GM12864 (cell line): ENCODE data around the gene CIITA.
A peak's percentile ranks its signal among the peaks of the same experiment; 100 is the strongest.

Source experiments
- DNase-seq: peaks from one replicate; pipeline ENCODE4 v3.0.0-alpha.2; 2011; ENCODE audit warnings: low read depth
- H3K4me3 ChIP-seq: 2 replicates; pipeline ENCODE4 v1.5.1; 2011; ENCODE audit warnings: mild to moderate bottlenecking, low read depth, low read length, control low read depth
- TF ChIP-seq, protein P1 (sequence below): IDR thresholded peaks from 2 replicates; pipeline ENCODE4 v1.5.1; 2011; ENCODE audit warnings: low read depth, mild to moderate bottlenecking, moderate library complexity, low read length, control low read depth, inconsistent platforms; ENCODE audit errors: missing control alignments

CIITA gene

DNA sequence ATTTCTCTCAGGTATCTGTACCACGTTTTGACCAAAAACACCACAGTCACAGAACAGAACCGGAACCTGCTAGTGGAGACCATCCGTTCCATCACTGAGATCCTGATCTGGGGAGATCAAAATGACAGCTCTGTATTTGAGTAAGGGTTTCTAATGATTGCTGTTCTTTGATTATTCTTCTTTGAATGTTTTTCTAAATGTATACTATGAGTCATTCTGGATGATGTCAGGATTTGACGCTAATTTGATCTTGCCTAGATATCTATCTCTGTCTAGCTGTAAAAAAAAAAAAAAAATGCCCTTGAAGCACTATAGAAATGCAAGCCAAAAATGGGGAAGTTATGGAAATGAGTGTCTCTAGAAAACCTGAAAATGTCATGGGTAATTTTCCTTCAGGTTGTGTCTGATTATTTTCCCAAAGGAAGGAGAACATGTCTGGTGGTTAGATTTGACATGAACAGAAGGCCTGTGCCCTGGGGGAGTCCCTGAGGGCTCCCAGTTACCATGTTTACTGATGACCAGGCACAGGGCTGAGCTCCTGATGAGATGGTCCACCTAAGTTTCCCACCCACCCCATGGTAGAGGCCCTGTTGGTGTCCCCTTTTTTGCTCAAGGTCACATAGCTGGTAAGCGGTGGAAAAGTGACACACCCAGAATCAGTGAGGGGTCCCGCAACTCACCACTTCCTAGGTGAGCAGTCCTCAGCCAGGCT lies 80.9 kb downstream of the CIITA start:
- H3K4me3 ChIP-seq = no peak overlapping the region
- TF ChIP-seq, protein P1, sequence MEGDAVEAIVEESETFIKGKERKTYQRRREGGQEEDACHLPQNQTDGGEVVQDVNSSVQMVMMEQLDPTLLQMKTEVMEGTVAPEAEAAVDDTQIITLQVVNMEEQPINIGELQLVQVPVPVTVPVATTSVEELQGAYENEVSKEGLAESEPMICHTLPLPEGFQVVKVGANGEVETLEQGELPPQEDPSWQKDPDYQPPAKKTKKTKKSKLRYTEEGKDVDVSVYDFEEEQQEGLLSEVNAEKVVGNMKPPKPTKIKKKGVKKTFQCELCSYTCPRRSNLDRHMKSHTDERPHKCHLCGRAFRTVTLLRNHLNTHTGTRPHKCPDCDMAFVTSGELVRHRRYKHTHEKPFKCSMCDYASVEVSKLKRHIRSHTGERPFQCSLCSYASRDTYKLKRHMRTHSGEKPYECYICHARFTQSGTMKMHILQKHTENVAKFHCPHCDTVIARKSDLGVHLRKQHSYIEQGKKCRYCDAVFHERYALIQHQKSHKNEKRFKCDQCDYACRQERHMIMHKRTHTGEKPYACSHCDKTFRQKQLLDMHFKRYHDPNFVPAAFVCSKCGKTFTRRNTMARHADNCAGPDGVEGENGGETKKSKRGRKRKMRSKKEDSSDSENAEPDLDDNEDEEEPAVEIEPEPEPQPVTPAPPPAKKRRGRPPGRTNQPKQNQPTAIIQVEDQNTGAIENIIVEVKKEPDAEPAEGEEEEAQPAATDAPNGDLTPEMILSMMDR = no peak
- DNase-seq = no peak

DNA sequence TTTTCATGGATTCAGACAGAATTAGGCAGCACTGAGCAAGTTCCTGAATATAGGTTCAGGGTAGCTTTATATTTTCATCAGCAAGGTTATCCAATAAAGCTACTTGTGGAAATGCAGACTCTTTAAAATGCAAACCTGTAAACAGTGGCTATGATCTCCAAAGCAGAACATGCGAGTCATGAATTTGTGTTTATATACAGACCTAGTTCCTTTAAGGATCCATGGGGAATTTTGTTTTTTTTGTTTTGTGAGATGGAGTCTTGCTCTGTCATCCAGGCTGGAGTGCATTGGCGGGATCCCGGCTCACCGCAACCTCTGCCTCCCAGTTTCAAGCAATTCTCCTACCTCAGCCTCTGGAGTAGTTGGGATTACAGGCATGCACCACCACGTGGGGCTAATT lies 82.2 kb downstream of the CIITA start:
- DNase-seq = no peak
- no peak overlapping the region for H3K4me3 ChIP-seq
- TF ChIP-seq, protein P1 = no peak

DNA sequence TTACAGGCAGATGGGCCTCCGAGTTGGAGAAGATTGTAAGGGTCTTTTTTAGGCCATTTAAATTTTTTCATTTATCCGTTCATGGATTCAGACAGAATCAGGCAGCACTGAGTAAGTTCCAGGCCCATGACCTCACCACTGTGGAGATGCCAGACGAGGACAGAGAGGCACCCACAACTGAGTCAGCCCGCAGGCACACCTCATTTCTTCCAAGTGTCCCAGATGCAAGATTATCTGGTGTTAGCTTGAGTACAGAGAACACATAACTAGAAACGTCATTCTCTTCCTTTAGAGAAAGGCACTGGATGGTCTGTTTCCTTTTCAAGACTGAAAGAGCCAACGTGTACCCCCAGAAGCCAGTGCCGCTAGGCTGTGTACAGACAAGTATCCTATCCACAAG lies 84.2 kb downstream of the CIITA start:
- no peak for DNase-seq

DNA sequence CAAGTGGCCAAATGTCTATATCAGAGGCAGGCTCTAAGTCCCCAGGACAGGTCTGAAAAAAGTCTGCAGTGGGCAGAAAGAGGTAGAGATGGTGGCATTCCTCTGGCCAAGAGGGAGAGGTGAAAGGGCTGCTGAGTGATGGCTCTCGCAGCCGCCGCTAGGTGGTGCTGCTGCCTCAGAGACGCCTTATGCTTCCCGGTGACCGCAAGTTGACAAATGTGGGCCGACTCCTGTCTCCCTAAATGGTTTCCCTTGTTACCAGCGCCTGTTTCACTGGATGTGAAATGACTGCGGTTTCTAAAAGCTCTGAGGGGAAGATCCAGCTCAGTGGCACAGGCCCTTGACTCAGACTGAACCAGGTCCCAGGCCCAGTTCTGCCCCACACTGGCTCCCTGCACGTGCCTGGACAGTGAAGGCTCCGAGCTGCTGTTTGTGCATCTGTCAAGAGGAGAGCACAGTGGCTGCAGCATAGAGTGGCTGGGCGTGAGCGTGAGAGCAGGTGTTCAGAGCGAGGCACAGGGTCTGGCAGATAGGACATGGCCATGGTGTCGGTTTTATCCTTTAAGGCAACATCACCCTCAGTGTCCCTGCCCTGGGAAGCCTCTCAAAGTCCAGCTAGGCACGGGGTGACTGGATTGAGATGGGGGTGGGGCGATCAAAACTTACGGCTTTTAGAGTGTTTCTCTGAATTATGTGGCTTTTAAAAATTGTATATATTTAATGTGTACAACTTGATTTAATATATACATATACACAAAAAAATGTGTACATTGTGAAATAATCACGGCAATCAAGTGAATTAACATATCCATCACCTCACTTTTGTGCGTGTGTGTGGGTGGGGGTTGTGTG lies 87.3 kb downstream of the CIITA start:
- no peak for DNase-seq
- TF ChIP-seq, protein P1 = peak; percentile 98
- H3K4me3 ChIP-seq = no peak overlapping the region

More for the DNA sequence above, 84.2 kb downstream of the CIITA start:
- TF ChIP-seq, protein P1 = no peak
- no peak overlapping the region for H3K4me3 ChIP-seq

DNA sequence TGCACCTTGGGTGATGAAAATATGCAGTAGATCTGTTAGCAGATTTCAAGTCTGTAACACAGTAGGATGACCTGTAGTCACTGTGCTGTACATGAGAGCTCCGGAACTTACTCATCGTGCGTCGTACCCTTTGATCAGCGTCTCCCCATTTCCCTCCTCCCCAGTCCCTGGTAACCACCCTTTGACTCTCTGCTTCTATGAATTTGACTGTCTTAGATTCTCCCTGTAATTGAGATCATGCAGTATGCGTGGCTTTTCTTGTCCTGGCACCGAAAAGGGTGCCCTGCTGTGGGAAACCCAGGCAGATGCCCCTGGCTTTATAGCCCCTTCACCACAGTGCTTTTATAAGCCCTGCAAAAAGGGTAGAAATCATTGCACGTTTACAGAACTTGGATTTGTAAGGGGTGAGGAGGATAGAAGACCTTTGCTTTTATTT lies 87.9 kb downstream of the CIITA start:
- H3K4me3 ChIP-seq = no peak overlapping the region; the same call in 1 of the 2 replicates
- TF ChIP-seq, protein P1 = no peak
- no peak for DNase-seq

DNA sequence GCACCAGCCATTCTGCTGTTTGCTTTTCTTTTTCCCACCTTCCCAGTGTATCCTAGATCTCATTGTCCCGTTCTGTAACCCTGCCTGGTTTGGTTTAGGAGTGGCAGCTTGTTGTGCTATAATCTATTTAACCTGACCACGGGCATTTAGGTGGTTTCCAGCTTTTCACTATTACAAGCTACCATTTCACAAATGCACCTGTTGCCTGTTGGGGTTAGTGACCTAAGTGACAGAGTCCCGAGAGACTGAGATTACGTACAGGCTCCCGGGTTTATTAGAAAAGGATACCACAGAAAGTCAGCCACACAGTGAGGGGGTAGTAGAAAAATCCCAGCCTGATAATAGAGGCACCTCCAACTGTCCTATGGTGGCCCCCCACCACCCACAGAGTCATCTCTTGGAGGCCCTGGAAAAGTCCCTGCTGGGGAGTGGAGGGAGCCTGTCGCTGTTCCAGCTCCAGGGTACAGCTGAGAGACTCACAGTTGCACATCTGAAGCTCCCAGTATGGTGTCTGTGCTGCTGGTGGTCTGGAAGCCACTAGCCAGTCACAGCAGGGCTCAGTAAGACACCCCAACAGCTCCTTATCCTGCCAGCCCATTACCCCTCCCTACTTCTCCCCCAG lies 88.5 kb downstream of the CIITA start:
- TF ChIP-seq, protein P1 = no peak
- peak overlapping the region; percentile 8; the same call in 1 of the 2 replicates for H3K4me3 ChIP-seq
- DNase-seq = no peak
